Panc1 (cell line): ENCODE results near the gene P2RX3. TPM values are rescaled to one million over a fixed set of nuclear protein-coding genes. Genes with fewer than 3 reads are reported as not detected.

ENCODE experiments used
- ATAC-seq: fragments of 200-7000 bp; cut with Tn5 transposase; 2 replicates; pipeline ENCODE4 v1.9.1; 2020; ENCODE audit warnings: mild to moderate bottlenecking, moderate library complexity
- BruUV-seq: library from RNA; stranded (reverse); fragments of 400-500 nt; replicated peaks from 2 replicates; lab custom pipeline; 2021; lab: Mats Ljungman, UMichigan
- CTCF ChIA-PET: fragments of 300-600 bp; sonication (Branson Sonifier 250); formaldehyde crosslinking; loops from one replicate; lab custom pipeline; 2022; ENCODE audit warnings: antibody characterized with exemption; lab: Charles Lee
- POLR2A ChIA-PET: fragments of 300-600 bp; sonication (Branson Sonifier 250); formaldehyde crosslinking; loops from one replicate; lab custom pipeline; 2022; ENCODE audit warnings: antibody characterized with exemption; lab: Charles Lee
- DNase-seq: peaks from one replicate; pipeline ENCODE4 v3.0.0-alpha.2; 2010; ENCODE audit warnings: low read depth, low spot score
- H3K27ac ChIP-seq: 2 replicates; pipeline ENCODE4 v1.5.1; 2011; ENCODE audit warnings: mild to moderate bottlenecking, low read length, inconsistent platforms
- H3K27me3 ChIP-seq: fragments of 200-500 bp; sonication (Bioruptor generic); 2 replicates; pipeline ENCODE4 v1.6.0; 2014; ENCODE audit warnings: low read length, inconsistent platforms; ENCODE audit not compliant: control insufficient read depth, insufficient read depth
- H3K36me3 ChIP-seq: fragments of 200-500 bp; sonication (Bioruptor generic); 2 replicates; pipeline ENCODE4 v1.5.1; 2014; ENCODE audit warnings: inconsistent platforms, mild to moderate bottlenecking, low read length, moderate library complexity; ENCODE audit not compliant: control insufficient read depth, insufficient read depth
- H3K4me1 ChIP-seq: 2 replicates; pipeline ENCODE4 v1.5.1; 2011; ENCODE audit warnings: inconsistent platforms, mild to moderate bottlenecking, low read length, moderate library complexity; ENCODE audit not compliant: control insufficient read depth, insufficient read depth
- H3K4me3 ChIP-seq, 2 experiments: 2 replicates each; pipeline ENCODE4 v1.5.1; 2011 to 2012; ENCODE audit warnings: low read depth in 2 of 2, low read length in 2 of 2, mild to moderate bottlenecking in 2 of 2, inconsistent platforms in 1 of 2, moderate library complexity in 1 of 2
- H3K9me3 ChIP-seq: fragments of 200-500 bp; sonication (Bioruptor generic); 2 replicates; pipeline ENCODE4 v1.5.1; 2014; ENCODE audit warnings: low read depth, mild to moderate bottlenecking, inconsistent platforms, low read length, moderate library complexity; ENCODE audit not compliant: control insufficient read depth, insufficient read depth
- CTCF ChIP-seq: fragments of 450-650 bp; IDR thresholded peaks from 2 replicates; pipeline ENCODE4 v1.5.1; 2017; ENCODE audit warnings: mild to moderate bottlenecking
- POLR2AphosphoS5 ChIP-seq: IDR thresholded peaks from 2 replicates; pipeline ENCODE4 v1.6.1; 2012; ENCODE audit warnings: mild to moderate bottlenecking, low read depth, low read length, moderate library complexity
- REST ChIP-seq, 2 experiments: IDR thresholded peaks; 2 replicates each; pipeline ENCODE4 v1.6.1; 2011 to 2012; ENCODE audit warnings: low read depth in 2 of 2, control low read depth in 1 of 2, low read length in 1 of 2, mild to moderate bottlenecking in 1 of 2, moderate library complexity in 1 of 2; ENCODE audit not compliant: insufficient read depth in 1 of 2
- SIN3A ChIP-seq: IDR thresholded peaks from 2 replicates; pipeline ENCODE4 v1.6.1; 2012; ENCODE audit warnings: low read depth, mild to moderate bottlenecking, low read length, moderate library complexity, borderline replicate concordance; ENCODE audit not compliant: insufficient read depth
- TCF7L2 ChIP-seq: IDR thresholded peaks from 2 replicates; pipeline ENCODE4 v1.6.1; 2011; ENCODE audit warnings: mild to moderate bottlenecking, low read depth, low read length, inconsistent platforms
- in situ Hi-C: cut with HindIII; loops from 2 replicates; pipeline ENCODE4 v1.10.0; 2016; ENCODE audit warnings: low sequenced_read_pairs, low pct_unique_long_range_greater_than_20kb
- intact Hi-C: fragments of 100-400 bp; cut with micrococcal nuclease; formaldehyde crosslinking; loops from one replicate; pipeline ENCODE4 v1.10.0; 2022; ENCODE audit not compliant: unreplicated experiment
- total RNA-seq: library from RNA; stranded (reverse); gene quantifications from one replicate; pipeline ENCODE4 v1.2.1, GENCODE V29; 2021; ENCODE audit not compliant: unreplicated experiment

The P2RX3 gene
- total RNA-seq, 1 experiment from 2014 or later = not detected

- Histone ChIP-seq H3K9me3 (no peaks in the 10 kb centered on the region), H3K4me1 (no peaks in the 10 kb centered on the region), H3K27ac (no peak overlapping the region), H3K4me3 (no peak overlapping the region), H3K27me3 (no peaks in the 10 kb centered on the region), H3K36me3 (no peaks in the 10 kb centered on the region)
- no peak for TF ChIP-seq SIN3A
- TF ChIP-seq CTCF = no peak
- no peak for TF ChIP-seq POLR2AphosphoS5
- TF ChIP-seq TCF7L2 = no peak
- TF ChIP-seq REST (IDR thresholded peaks at IDR 0.05; ENCODE audit: insufficient read depth in 1 of 2, low read depth in 2 of 2, low read length in 1 of 2) = no peak
- CTCF ChIA-PET = interaction anchor here (0.7 kb wide), 1 partner anchor 39 kb away, joined by 3 read pairs; no protein-coding TSS in a partner anchor
- no TSS peak for BruUV-seq
- POLR2A ChIA-PET = no interaction called here
- intact Hi-C loops = no loop called here
- ATAC-seq (no peak), DNase-seq (no peak)
- in situ Hi-C loops = no loop called here
Observed at GRCh38 chr11:57418131-57418530, 80.0 kb downstream of the P2RX3 start.

GRCh38 chr11:57419146-57419545, 81.0 kb downstream of the P2RX3 start:
- no peaks in the 10 kb centered on the region for H3K4me1 ChIP-seq
- no peak for TF ChIP-seq POLR2AphosphoS5
- TF ChIP-seq SIN3A = no peak
- TF ChIP-seq CTCF = no peak
- no peak for TF ChIP-seq REST (IDR thresholded peaks at IDR 0.05; ENCODE audit: insufficient read depth in 1 of 2, low read depth in 2 of 2, low read length in 1 of 2)
- TF ChIP-seq TCF7L2 = no peak
- CTCF ChIA-PET = no interaction called here
- no peak for ATAC-seq
- no peaks in the 10 kb centered on the region for H3K9me3 ChIP-seq
- H3K36me3 ChIP-seq = no peaks in the 10 kb centered on the region
- in situ Hi-C loops = no loop called here
- no peaks in the 10 kb centered on the region for H3K27me3 ChIP-seq
- intact Hi-C loops = no loop called here
- POLR2A ChIA-PET = no interaction called here
- H3K27ac ChIP-seq = no peak overlapping the region
- BruUV-seq = no TSS peak
- no peak overlapping the region for H3K4me3 ChIP-seq
- no peak for DNase-seq
